GM13976 (cell line): ENCODE measurements around the gene PGLYRP4.

Experiments
- DNase-seq: peaks from one replicate; pipeline ENCODE4 v3.0.0; 2012; ENCODE audit warnings: low spot score
- CTCF ChIP-seq: IDR thresholded peaks from 2 replicates; pipeline ENCODE4 v1.5.1; 2012; ENCODE audit warnings: borderline replicate concordance, mild to moderate bottlenecking; ENCODE audit not compliant: insufficient read depth; ENCODE audit errors: extremely low read depth, missing control alignments, control extremely low read depth
- in situ Hi-C: fragments of 300-500 bp; cut with MboI; formaldehyde crosslinking; loops from one replicate; pipeline ENCODE4 v1.12.0; 2022; ENCODE audit warnings: low sequenced_read_pairs, mixed read lengths, inconsistent platforms; ENCODE audit not compliant: unreplicated experiment

PGLYRP4 gene

GRCh38 chr1:153362187-153362775 lies 13.6 kb upstream of the PGLYRP4 start:
- no peak for DNase-seq
- in situ Hi-C loops = loop anchor here (10.0 kb wide), 1 partner anchor 73 kb away; no protein-coding TSS in a partner anchor
- no peak for TF ChIP-seq CTCF

GRCh38 chr1:153361480-153362109 lies 13.0 kb upstream of the PGLYRP4 start:
- TF ChIP-seq CTCF = no peak
- in situ Hi-C loops = loop anchor here (10.0 kb wide), 1 partner anchor 73 kb away; no protein-coding TSS in a partner anchor
- DNase-seq = no peak

GRCh38 chr1:153360592-153361479 lies 12.2 kb upstream of the PGLYRP4 start:
- TF ChIP-seq CTCF = no peak
- no peak for DNase-seq
- in situ Hi-C loops = loop anchor here (10.0 kb wide), 1 partner anchor 74 kb away; no protein-coding TSS in a partner anchor

- TF ChIP-seq CTCF = no peak
- in situ Hi-C loops = loop anchor here (10.0 kb wide), 1 partner anchor 75 kb away; no protein-coding TSS in a partner anchor
- DNase-seq = no peak
Measured at GRCh38 chr1:153360190-153360589, 11.5 kb upstream of the PGLYRP4 start.

GRCh38 chr1:153359241-153359640 lies 10.6 kb upstream of the PGLYRP4 start:
- no peak for DNase-seq
- in situ Hi-C loops = no loop called here
- no peak for TF ChIP-seq CTCF

GRCh38 chr1:153358691-153358975 lies 10.0 kb upstream of the PGLYRP4 start:
- in situ Hi-C loops = no loop called here
- no peak for TF ChIP-seq CTCF
- no peak for DNase-seq
